Mucosa of rectum (tissue), 2 donors: ENCODE data around the gene RCHY1.
A peak's percentile ranks its signal among the peaks of the same experiment; 100 is the strongest.
"Not testable (repeated sequence)": the region's sequence is repeated elsewhere in the genome, so short reads cannot be mapped to it uniquely, and the experiment has no call there.

ENCODE experiments used
- H3K27ac ChIP-seq, 2 donors: one replicate each; pipeline ENCODE4 v1.7.0; 2013; ENCODE audit warnings: inconsistent platforms in 2 of 2, low read depth in 2 of 2, low read length in 2 of 2
- H3K27me3 ChIP-seq, 2 donors: one replicate each; pipeline ENCODE4 v1.7.0; 2013; ENCODE audit warnings: low read length in 2 of 2; ENCODE audit not compliant: control insufficient read depth in 2 of 2, insufficient read depth in 2 of 2
- H3K36me3 ChIP-seq, 2 donors: one replicate each; pipeline ENCODE4 v1.7.0; 2013; ENCODE audit warnings: low read length in 2 of 2; ENCODE audit not compliant: control insufficient read depth in 2 of 2, insufficient read depth in 2 of 2
- H3K4me1 ChIP-seq, 2 donors: one replicate each; pipeline ENCODE4 v1.7.0; 2013; ENCODE audit warnings: low read length in 2 of 2, mild to moderate bottlenecking in 1 of 2; ENCODE audit not compliant: control insufficient read depth in 2 of 2, insufficient read depth in 2 of 2
- H3K4me3 ChIP-seq, 2 donors: one replicate each; pipeline ENCODE4 v1.7.0; 2013; ENCODE audit warnings: low read length in 2 of 2
- H3K9ac ChIP-seq, 2 donors: one replicate each; pipeline ENCODE4 v1.7.0; 2013; ENCODE audit warnings: low read length in 2 of 2, low read depth in 1 of 2, mild to moderate bottlenecking in 1 of 2
- H3K9me3 ChIP-seq, 2 donors: one replicate each; pipeline ENCODE4 v1.7.0; 2013; ENCODE audit warnings: low read length in 2 of 2; ENCODE audit not compliant: control insufficient read depth in 2 of 2
- donor health status: healthy.
- donor health status: Normal muscosa, but diverticular disease.

The RCHY1 gene

GRCh38 chr4:75519452-75519851 lies 5.2 kb upstream of the RCHY1 start:
- Histone ChIP-seq H3K36me3 (peaks cover 22 to 23% of the 10 kb centered on the region in 2 donors), H3K4me1 (peaks cover 10 to 12% of the 10 kb centered on the region in 2 donors)
- not testable (repeated sequence) for H3K4me3 ChIP-seq, H3K27ac ChIP-seq, H3K9me3 ChIP-seq, H3K9ac ChIP-seq, H3K27me3 ChIP-seq

DNA sequence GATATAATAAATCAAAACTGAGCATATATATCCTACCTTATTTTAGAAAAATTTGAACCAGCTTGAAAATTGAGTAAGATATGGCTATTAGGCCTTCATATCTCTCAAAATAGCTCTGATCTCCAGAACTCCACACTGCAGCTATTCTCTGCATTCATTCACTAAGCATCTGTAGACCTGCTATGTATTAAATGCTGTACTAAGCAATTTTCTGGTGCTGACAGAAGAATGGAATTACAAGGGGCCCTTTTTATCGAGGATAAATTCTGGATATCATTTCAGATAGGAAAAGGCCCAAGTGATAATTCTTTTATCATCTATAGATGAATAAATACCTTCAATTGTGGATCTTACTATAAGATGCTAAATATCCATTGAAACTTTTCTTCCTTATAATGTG lies 1.9 kb upstream of the RCHY1 start:
- H3K27me3 ChIP-seq = no peaks in the 10 kb centered on the region
- no peaks in the 10 kb centered on the region for H3K9me3 ChIP-seq
- H3K4me3 ChIP-seq = no peak overlapping the region
- peaks cover 9 to 11% of the 10 kb centered on the region in 2 donors for H3K36me3 ChIP-seq
- H3K9ac ChIP-seq = no peak overlapping the region
- H3K27ac ChIP-seq = no peak overlapping the region
- H3K4me1 ChIP-seq = peaks cover 24 to 31% of the 10 kb centered on the region in 2 donors

- peaks cover 24 to 34% of the 10 kb centered on the region in 2 donors for H3K4me1 ChIP-seq
- no peaks in the 10 kb centered on the region for H3K27me3 ChIP-seq
- peak overlapping the region; percentile 74 to 80 for H3K9ac ChIP-seq
- H3K27ac ChIP-seq = peak overlapping the region; percentile 98 to 100
- peak overlapping the region; percentile 90 to 97 for H3K4me3 ChIP-seq
- H3K9me3 ChIP-seq = no peaks in the 10 kb centered on the region
- H3K36me3 ChIP-seq = peaks cover 9 to 11% of the 10 kb centered on the region in 2 donors
Observed at GRCh38 chr4:75514949-75515612, 878 bp upstream of the RCHY1 start.

DNA sequence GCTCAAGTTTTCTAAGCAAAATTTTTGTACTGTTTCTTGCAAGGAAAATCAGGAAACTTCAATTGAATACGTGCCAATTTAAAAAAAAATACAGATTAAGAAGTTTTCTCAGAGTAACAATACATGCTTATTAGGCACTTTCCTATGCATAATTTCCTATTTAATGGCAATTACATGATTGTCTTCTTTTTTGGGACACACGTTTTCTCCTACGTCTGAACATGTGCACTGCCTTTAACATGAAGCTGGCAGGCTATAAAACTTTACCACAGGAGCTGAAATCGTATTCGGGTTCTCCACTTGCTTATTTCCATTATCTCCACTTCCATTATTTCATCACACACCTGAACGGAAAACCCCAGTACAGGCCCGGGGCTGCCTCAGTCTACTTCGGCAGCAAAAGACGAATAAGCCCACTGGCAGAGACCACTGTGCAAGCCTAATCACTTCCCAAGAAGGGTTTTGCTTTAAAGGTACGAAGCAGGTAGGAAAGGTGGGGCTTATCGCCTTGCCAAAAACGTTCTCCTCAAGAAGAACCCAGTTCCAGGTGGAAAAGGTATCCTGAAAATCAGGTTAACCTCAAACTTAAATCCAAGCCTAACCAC lies 575 bp downstream of the RCHY1 start:
- no peaks in the 10 kb centered on the region for H3K27me3 ChIP-seq
- H3K27ac ChIP-seq = peak overlapping the region; percentile 98 to 100
- peak overlapping the region; percentile 90 to 97 for H3K4me3 ChIP-seq
- H3K9me3 ChIP-seq = no peaks in the 10 kb centered on the region
- H3K36me3 ChIP-seq = peaks cover 7 to 8% of the 10 kb centered on the region in 2 donors
- peaks cover 24 to 34% of the 10 kb centered on the region in 2 donors for H3K4me1 ChIP-seq
- H3K9ac ChIP-seq = peak overlapping the region; percentile 74 to 80

GRCh38 chr4:75512386-75513211 lies 1.6 kb downstream of the RCHY1 start:
- Histone ChIP-seq H3K27ac (peak overlapping the region; percentile 98 to 100), H3K9ac (peak overlapping the region; percentile 41 to 80), H3K9me3 (no peaks in the 10 kb centered on the region), H3K4me3 (peak overlapping the region; percentile 90 to 97), H3K36me3 (peaks cover under 1 to 5% of the 10 kb centered on the region in 2 donors), H3K27me3 (no peaks in the 10 kb centered on the region), H3K4me1 (peaks cover 24 to 34% of the 10 kb centered on the region in 2 donors)

GRCh38 chr4:75511841-75512240 lies 2.4 kb downstream of the RCHY1 start:
- Histone ChIP-seq H3K9me3 (no peaks in the 10 kb centered on the region), H3K9ac (no peak overlapping the region), H3K27ac (peak overlapping the region; percentile 47 to 98), H3K27me3 (no peaks in the 10 kb centered on the region), H3K36me3 (peaks cover 0 to 5% of the 10 kb centered on the region in 2 donors), H3K4me3 (peak overlapping the region; percentile 44 to 58), H3K4me1 (peaks cover 24 to 34% of the 10 kb centered on the region in 2 donors)

- not testable (repeated sequence) for H3K9ac ChIP-seq, H3K27me3 ChIP-seq, H3K4me3 ChIP-seq, H3K27ac ChIP-seq, H3K9me3 ChIP-seq, H3K36me3 ChIP-seq
- H3K4me1 ChIP-seq = peaks cover 14 to 24% of the 10 kb centered on the region in 2 donors
Observed at GRCh38 chr4:75509592-75509991, 4.6 kb downstream of the RCHY1 start.

DNA sequence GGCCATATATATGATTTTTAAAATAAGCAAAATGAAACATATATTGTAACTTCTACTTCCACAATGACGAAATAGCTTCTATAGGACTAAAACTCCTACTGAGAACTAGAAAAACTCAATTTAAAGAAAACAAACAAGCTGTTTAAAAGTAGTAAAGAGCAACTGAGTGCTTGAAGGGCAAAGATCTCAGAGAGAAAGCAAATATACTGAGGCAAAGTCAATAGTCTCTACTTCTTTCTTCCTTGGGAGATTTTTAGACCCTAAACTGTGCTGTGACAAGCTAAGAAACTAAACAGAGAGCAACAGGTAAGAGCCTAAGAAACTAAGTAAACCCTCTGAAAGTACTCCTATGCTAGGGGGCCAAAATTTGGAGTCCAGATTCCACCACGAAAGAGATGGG lies 8.6 kb downstream of the RCHY1 start:
- H3K9me3 ChIP-seq = no peaks in the 10 kb centered on the region
- no peak overlapping the region for H3K27ac ChIP-seq
- H3K36me3 ChIP-seq = peaks cover 17% of the 10 kb centered on the region in 2 donors
- H3K27me3 ChIP-seq = no peaks in the 10 kb centered on the region
- no peak overlapping the region for H3K4me3 ChIP-seq
- H3K4me1 ChIP-seq = peaks cover 0 to 2% of the 10 kb centered on the region in 2 donors
- peak overlapping the region in 1 of 2 donors; percentile 43 for H3K9ac ChIP-seq

DNA sequence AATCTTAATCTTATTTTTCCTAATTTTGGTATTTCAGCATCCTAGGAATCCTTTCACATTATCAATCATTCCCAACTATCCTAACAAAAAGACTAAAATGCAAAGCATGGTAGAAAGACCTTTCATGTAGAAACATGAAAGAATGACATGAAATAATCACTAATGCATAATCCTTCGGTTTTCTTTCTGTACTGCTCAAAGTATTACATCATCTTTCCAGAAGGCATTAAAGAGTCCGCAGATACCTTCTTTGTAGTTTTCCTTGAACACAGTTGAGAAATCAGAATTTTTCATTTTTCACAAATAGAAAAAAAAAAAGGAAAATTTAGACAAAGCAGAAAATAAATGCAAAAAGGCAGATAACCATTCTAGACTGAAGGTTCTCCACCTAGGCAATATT lies 11.5 kb downstream of the RCHY1 start:
- H3K27me3 ChIP-seq = no peaks in the 10 kb centered on the region
- no peak overlapping the region for H3K4me3 ChIP-seq
- peaks cover 24 to 26% of the 10 kb centered on the region in 2 donors for H3K36me3 ChIP-seq

DNA sequence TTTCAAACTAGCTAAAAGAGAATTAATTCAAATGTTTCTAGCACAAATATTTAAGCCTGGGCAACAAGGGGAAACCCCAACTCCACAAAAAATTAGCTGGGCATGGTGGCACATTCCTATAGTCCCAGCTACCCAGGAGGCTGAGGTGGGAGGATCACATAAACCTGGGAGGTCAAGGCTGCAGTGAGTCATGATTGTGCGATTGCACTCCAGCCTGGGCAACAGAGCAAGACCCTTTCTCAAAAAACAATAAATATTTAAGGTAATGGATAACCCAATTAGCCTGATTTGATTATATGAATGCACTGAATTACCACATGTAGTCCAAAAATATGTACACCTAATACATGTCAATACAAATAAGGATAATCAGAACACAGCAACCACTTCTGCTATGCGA lies 14.3 kb downstream of the RCHY1 start:
- Histone ChIP-seq H3K9me3 (no peaks in the 10 kb centered on the region), H3K36me3 (peaks cover 30 to 35% of the 10 kb centered on the region in 2 donors), H3K4me3 (no peak overlapping the region), H3K27me3 (no peaks in the 10 kb centered on the region), H3K9ac (no peak overlapping the region), H3K27ac (no peak overlapping the region), H3K4me1 (no peaks in the 10 kb centered on the region)

More for the DNA sequence above, 11.5 kb downstream of the RCHY1 start:
- Histone ChIP-seq H3K9ac (no peak overlapping the region), H3K9me3 (no peaks in the 10 kb centered on the region), H3K27ac (no peak overlapping the region), H3K4me1 (peaks cover 0 to 2% of the 10 kb centered on the region in 2 donors)
